ENCODE measurements around the gene FBXO27.

The FBXO27 gene

GRCh38 chr19:39017646-39018045, 14.7 kb downstream of the FBXO27 start:
- no peak for TF ChIP-seq CTCF (IDR thresholded peaks at IDR 0.05; ENCODE audit: poor library complexity, severe bottlenecking)
- no peak for DNase-seq (ENCODE audit: low spot score)
- ATAC-seq (ENCODE audit: low read depth) = no peak

GRCh38 chr19:39017026-39017425, 15.3 kb downstream of the FBXO27 start:
- Histone ChIP-seq H3K36me3 (ENCODE audit: low read depth) (no peaks in the 10 kb centered on the region), H3K27ac (ENCODE audit: poor library complexity, severe bottlenecking) (no peak overlapping the region), H3K27me3 (ENCODE audit: insufficient read depth, poor library complexity, severe bottlenecking) (no peaks in the 10 kb centered on the region), H3K9me3 (ENCODE audit: severe bottlenecking) (no peaks in the 10 kb centered on the region), H3K4me1 (ENCODE audit: insufficient read depth, poor library complexity, severe bottlenecking) (no peaks in the 10 kb centered on the region), H3K4me3 (ENCODE audit: severe bottlenecking) (no peak overlapping the region)
- no peak for TF ChIP-seq CTCF (IDR thresholded peaks at IDR 0.05; ENCODE audit: poor library complexity, severe bottlenecking)
- DNase-seq (ENCODE audit: low spot score) (no peak), ATAC-seq (ENCODE audit: low read depth) (no peak)

More at GRCh38 chr19:39017646-39018045, 14.7 kb downstream of the FBXO27 start:
- no peak overlapping the region for H3K27ac ChIP-seq (ENCODE audit: poor library complexity, severe bottlenecking)
- H3K27me3 ChIP-seq (ENCODE audit: insufficient read depth, poor library complexity, severe bottlenecking) = no peaks in the 10 kb centered on the region
- H3K4me1 ChIP-seq (ENCODE audit: insufficient read depth, poor library complexity, severe bottlenecking) = no peaks in the 10 kb centered on the region
- no peaks in the 10 kb centered on the region for H3K9me3 ChIP-seq (ENCODE audit: severe bottlenecking)
- H3K36me3 ChIP-seq (ENCODE audit: low read depth) = no peaks in the 10 kb centered on the region
- H3K4me3 ChIP-seq (ENCODE audit: severe bottlenecking) = no peak overlapping the region

- ATAC-seq (ENCODE audit: low read depth) (no peak), DNase-seq (ENCODE audit: low spot score) (no peak)
- Histone ChIP-seq H3K4me3 (ENCODE audit: severe bottlenecking) (no peak overlapping the region), H3K9me3 (ENCODE audit: severe bottlenecking) (no peaks in the 10 kb centered on the region), H3K27me3 (ENCODE audit: insufficient read depth, poor library complexity, severe bottlenecking) (no peaks in the 10 kb centered on the region), H3K36me3 (ENCODE audit: low read depth) (no peaks in the 10 kb centered on the region), H3K4me1 (ENCODE audit: insufficient read depth, poor library complexity, severe bottlenecking) (no peaks in the 10 kb centered on the region), H3K27ac (ENCODE audit: poor library complexity, severe bottlenecking) (no peak overlapping the region)
- no peak for TF ChIP-seq CTCF (IDR thresholded peaks at IDR 0.05; ENCODE audit: poor library complexity, severe bottlenecking)
These were observed 18.3 kb downstream of the FBXO27 start for GRCh38 chr19:39014037-39014436.

GRCh38 chr19:39009001-39009400, 23.3 kb downstream of the FBXO27 start:
- DNase-seq (ENCODE audit: low spot score) (no peak), ATAC-seq (ENCODE audit: low read depth) (no peak)
- no peaks in the 10 kb centered on the region for H3K27me3 ChIP-seq (ENCODE audit: insufficient read depth, poor library complexity, severe bottlenecking)
- H3K4me1 ChIP-seq (ENCODE audit: insufficient read depth, poor library complexity, severe bottlenecking) = no peaks in the 10 kb centered on the region
- TF ChIP-seq CTCF (IDR thresholded peaks at IDR 0.05; ENCODE audit: poor library complexity, severe bottlenecking) = no peak
- H3K4me3 ChIP-seq (ENCODE audit: severe bottlenecking) = no peak overlapping the region
- H3K36me3 ChIP-seq (ENCODE audit: low read depth) = no peaks in the 10 kb centered on the region
- no peaks in the 10 kb centered on the region for H3K9me3 ChIP-seq (ENCODE audit: severe bottlenecking)
- no peak overlapping the region for H3K27ac ChIP-seq (ENCODE audit: poor library complexity, severe bottlenecking)

- no peaks in the 10 kb centered on the region for H3K4me1 ChIP-seq (ENCODE audit: insufficient read depth, poor library complexity, severe bottlenecking)
- no peaks in the 10 kb centered on the region for H3K27me3 ChIP-seq (ENCODE audit: insufficient read depth, poor library complexity, severe bottlenecking)
- no peak for TF ChIP-seq CTCF (IDR thresholded peaks at IDR 0.05; ENCODE audit: poor library complexity, severe bottlenecking)
- no peak overlapping the region for H3K4me3 ChIP-seq (ENCODE audit: severe bottlenecking)
- no peak overlapping the region for H3K27ac ChIP-seq (ENCODE audit: poor library complexity, severe bottlenecking)
- no peak for DNase-seq (ENCODE audit: low spot score)
- no peaks in the 10 kb centered on the region for H3K9me3 ChIP-seq (ENCODE audit: severe bottlenecking)
- no peak for ATAC-seq (ENCODE audit: low read depth)
- no peaks in the 10 kb centered on the region for H3K36me3 ChIP-seq (ENCODE audit: low read depth)
These were observed 24.2 kb downstream of the FBXO27 start for GRCh38 chr19:39008137-39008536.
